GM18858 (cell line): Measurements from ENCODE around the gene KCNQ5.

Source experiments
- ATAC-seq: cut with Tn5 transposase; IDR thresholded peaks from one replicate; pipeline ENCODE4 v1.9.1; 2021; ENCODE audit not compliant: unreplicated experiment

Gene KCNQ5

GRCh38 chr6:72835749-72836148 lies 213.9 kb downstream of the KCNQ5 start:
- ATAC-seq, result no peak

GRCh38 chr6:72836971-72837370 lies 215.1 kb downstream of the KCNQ5 start:
- no peak for ATAC-seq

DNA sequence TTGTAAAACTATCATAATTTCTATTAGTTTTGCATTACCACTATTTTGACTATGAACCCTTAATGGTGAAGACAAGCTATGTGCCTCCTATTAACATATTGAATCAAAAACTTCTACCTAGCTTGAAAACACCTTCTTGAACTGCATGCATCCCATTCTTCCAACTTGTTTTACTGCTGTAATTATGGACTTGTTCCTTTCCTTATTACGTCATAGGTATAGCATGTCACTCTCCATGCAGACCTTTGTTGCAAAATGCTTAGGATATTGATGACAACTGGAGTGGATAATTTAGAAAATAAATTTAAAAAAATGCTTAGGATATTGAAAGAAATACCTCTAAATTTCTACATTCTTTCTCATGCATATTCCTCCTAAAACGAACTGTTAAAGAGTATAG lies 219.3 kb downstream of the KCNQ5 start:
- ATAC-seq, result no peak

GRCh38 chr6:72842140-72842539 lies 220.3 kb downstream of the KCNQ5 start:
- no peak for ATAC-seq

DNA sequence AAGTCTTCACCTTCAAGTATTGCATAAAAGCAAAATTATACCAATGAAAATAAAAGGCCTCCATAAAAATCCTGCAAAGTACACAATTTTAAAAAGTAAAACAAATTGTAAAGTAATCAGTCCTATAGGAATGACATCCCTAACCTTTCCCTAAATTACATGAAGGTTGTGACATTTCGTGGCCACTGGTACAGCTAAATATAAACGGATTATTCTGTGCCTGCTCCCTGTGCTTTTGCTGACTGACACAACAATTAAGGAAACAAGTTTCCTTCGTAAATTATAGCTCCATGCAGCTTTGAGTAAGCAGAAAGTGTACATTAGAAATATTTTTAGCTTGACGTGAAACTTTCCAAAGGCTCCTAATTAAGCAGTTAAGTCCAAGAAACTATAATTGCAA lies 222.8 kb downstream of the KCNQ5 start:
- ATAC-seq, result no peak

- no peak for ATAC-seq
These were observed 227.5 kb downstream of the KCNQ5 start for GRCh38 chr6:72849346-72849745.

GRCh38 chr6:72850040-72850439 lies 228.2 kb downstream of the KCNQ5 start:
- ATAC-seq, result no peak

- ATAC-seq, result no peak
These were observed 228.6 kb downstream of the KCNQ5 start for GRCh38 chr6:72850469-72850868.

GRCh38 chr6:72855471-72855870 lies 233.6 kb downstream of the KCNQ5 start:
- ATAC-seq, result no peak

- no peak for ATAC-seq
These were observed 234.9 kb downstream of the KCNQ5 start for GRCh38 chr6:72856801-72857200.

- no peak for ATAC-seq
These were observed 236.1 kb downstream of the KCNQ5 start for GRCh38 chr6:72857791-72858585.

- no peak for ATAC-seq
These were observed 239.2 kb downstream of the KCNQ5 start for GRCh38 chr6:72861059-72861458.

DNA sequence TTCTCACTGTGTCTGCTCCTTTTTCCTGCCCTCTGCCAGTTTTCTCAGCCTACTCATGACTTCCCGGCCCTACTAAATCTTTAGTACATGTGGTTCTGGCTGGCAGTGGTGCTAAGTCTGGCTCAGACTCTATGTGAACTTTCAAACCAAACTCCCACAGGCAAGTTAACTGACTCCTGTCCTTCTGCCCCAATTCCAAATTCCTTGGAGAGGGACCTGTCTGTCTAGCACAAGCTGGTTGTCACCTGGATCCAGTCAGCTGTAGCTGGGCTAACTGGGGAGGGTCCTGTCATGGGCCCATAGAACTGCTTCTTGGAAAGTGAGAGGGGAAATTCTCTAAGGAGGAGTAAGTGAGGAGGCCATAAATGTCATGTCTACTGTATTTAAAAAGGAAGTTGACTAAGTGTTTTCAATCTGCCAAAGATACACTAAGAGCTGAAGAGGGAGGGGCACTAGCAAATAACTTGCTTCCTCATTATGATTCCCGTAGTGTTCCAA lies 240.1 kb downstream of the KCNQ5 start:
- ATAC-seq, result no peak

DNA sequence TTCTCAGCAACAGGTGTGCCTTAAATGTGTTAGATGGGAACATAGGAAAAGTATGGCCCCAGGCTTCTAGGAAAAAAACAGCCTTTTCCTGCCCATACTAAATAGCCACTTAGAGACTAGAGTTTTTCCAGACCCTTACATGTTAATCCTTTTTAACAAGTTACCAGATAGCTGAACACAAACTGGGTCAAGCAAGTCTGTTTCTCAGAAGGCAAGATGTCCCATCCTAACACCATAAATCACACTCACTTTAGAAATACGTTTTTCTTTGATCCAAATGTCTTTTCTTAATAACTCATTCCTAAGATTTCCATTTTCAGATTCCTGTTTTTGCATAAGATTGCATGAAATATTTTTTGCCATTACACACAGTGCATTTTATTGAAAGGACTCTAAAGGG lies 241.3 kb downstream of the KCNQ5 start:
- ATAC-seq, result no peak

GRCh38 chr6:72864236-72864635 lies 242.4 kb downstream of the KCNQ5 start:
- ATAC-seq, result no peak

- ATAC-seq, result no peak
These were observed 242.9 kb downstream of the KCNQ5 start for GRCh38 chr6:72864799-72865198.

- no peak for ATAC-seq
These were observed 243.6 kb downstream of the KCNQ5 start for GRCh38 chr6:72865467-72865866.

- ATAC-seq, result no peak
These were observed 247.8 kb downstream of the KCNQ5 start for GRCh38 chr6:72869621-72870020.

- no peak for ATAC-seq
These were observed 251.6 kb downstream of the KCNQ5 start for GRCh38 chr6:72873433-72873832.

GRCh38 chr6:72876256-72876655 lies 254.4 kb downstream of the KCNQ5 start:
- no peak for ATAC-seq

- no peak for ATAC-seq
These were observed 264.3 kb downstream of the KCNQ5 start for GRCh38 chr6:72886170-72886569.

- no peak for ATAC-seq
These were observed 268.4 kb downstream of the KCNQ5 start for GRCh38 chr6:72890233-72890632.

- no peak for ATAC-seq
These were observed 268.8 kb downstream of the KCNQ5 start for GRCh38 chr6:72890671-72891070.
